LNCAP (cell line): ENCODE measurements around the gene PPP2R3B.

Source experiments
- CTCF ChIP-seq: fragments of 450-650 bp; IDR thresholded peaks from 2 replicates; pipeline ENCODE4 v1.5.1; 2017; ENCODE audit warnings: mild to moderate bottlenecking

PPP2R3B gene

GRCh38 chrX:287670-288069 lies 99.0 kb downstream of the PPP2R3B start:
- TF ChIP-seq CTCF, result no peak

DNA sequence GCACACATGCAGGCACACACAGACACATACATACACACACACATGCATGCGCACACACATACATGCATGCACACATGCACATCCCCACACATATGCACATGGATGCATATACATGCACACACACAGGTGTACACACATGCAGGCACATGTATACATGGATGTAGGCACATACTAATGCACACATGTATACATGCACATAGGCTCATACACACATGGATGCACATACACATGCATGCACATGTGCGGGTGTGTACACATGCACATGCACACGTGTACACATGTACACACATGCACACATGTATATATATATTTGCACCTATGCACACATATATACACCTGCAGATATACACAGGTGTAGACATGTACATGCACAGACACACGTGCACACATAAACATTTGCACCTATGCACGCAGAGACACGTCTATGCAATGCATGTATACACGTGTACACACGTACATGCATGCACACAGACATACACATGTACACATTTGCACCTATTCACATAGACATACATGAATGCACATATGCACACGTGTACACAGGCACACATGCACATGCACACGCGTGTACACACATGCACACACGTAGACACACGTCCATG lies 101.5 kb downstream of the PPP2R3B start:
- no peak for TF ChIP-seq CTCF
